HepG2 (cell line): ENCODE data around the gene S100P.

Experiments
- BHLHE40 ChIP-seq: IDR thresholded peaks from 2 replicates; pipeline ENCODE4 v1.6.1; 2011; ENCODE audit warnings: low read length, improper control_type of control experiment
- IKZF1 ChIP-seq: fragments of 450-650 bp; IDR thresholded peaks from 2 replicates; pipeline ENCODE4 v1.7.1; 2016
- NR1H2 ChIP-seq: sonication (generic); formaldehyde crosslinking; IDR thresholded peaks from 2 replicates; pipeline ENCODE4 v1.8.1; 2022; ENCODE audit warnings: low read depth, missing genetic modification reagents, borderline replicate concordance
- POLR2A ChIP-seq, 2 experiments: IDR thresholded peaks; 2 replicates each; pipeline ENCODE4 v1.6.1; 2011; ENCODE audit warnings: low read depth in 2 of 2, low read length in 2 of 2, mild to moderate bottlenecking in 1 of 2, moderate library complexity in 1 of 2; ENCODE audit not compliant: insufficient read depth in 1 of 2
- TCF7L2 ChIP-seq: IDR thresholded peaks from 2 replicates; pipeline ENCODE4 v1.6.1; 2011; ENCODE audit warnings: mild to moderate bottlenecking, low read depth, low read length, moderate library complexity
- ZNF552 ChIP-seq: sonication (generic); formaldehyde crosslinking; IDR thresholded peaks from 2 replicates; pipeline ENCODE4 v1.9.0; 2022; ENCODE audit warnings: missing genetic modification reagents, mild to moderate bottlenecking, borderline replicate concordance
- TF ChIP-seq, protein P1 (sequence below): sonication (generic); formaldehyde crosslinking; IDR thresholded peaks from 2 replicates; pipeline ENCODE4 v1.5.0; 2020; ENCODE audit warnings: mild to moderate bottlenecking, missing genetic modification reagents, moderate library complexity

GRCh38 chr4:6684656-6685055 lies 9.0 kb upstream of the S100P start:
- TF ChIP-seq, protein P1, sequence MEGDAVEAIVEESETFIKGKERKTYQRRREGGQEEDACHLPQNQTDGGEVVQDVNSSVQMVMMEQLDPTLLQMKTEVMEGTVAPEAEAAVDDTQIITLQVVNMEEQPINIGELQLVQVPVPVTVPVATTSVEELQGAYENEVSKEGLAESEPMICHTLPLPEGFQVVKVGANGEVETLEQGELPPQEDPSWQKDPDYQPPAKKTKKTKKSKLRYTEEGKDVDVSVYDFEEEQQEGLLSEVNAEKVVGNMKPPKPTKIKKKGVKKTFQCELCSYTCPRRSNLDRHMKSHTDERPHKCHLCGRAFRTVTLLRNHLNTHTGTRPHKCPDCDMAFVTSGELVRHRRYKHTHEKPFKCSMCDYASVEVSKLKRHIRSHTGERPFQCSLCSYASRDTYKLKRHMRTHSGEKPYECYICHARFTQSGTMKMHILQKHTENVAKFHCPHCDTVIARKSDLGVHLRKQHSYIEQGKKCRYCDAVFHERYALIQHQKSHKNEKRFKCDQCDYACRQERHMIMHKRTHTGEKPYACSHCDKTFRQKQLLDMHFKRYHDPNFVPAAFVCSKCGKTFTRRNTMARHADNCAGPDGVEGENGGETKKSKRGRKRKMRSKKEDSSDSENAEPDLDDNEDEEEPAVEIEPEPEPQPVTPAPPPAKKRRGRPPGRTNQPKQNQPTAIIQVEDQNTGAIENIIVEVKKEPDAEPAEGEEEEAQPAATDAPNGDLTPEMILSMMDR, result no peak
- TF ChIP-seq IKZF1 (no peak), BHLHE40 (no peak), NR1H2 (CRISPR knock-in tag) (no peak), ZNF552 (CRISPR knock-in tag) (no peak), POLR2A (IDR thresholded peaks at IDR 0.05; ENCODE audit: insufficient read depth in 1 of 2, low read depth in 2 of 2, low read length in 2 of 2) (no peak; a peak in 1 of 4 replicates), TCF7L2 (no peak)
